C4-2B (cell line): Measurements from ENCODE around the gene STYXL2.

Experiments
- H3K27ac ChIP-seq: fragments of 450-650 bp; 2 replicates; pipeline ENCODE4 v1.5.1; 2017
- CTCF ChIP-seq: fragments of 450-650 bp; conservative IDR thresholded peaks from 2 replicates; pipeline ENCODE4 v1.5.1; 2017; ENCODE audit warnings: mild to moderate bottlenecking
- ZFX ChIP-seq: fragments of 450-650 bp; IDR thresholded peaks from 2 replicates; pipeline ENCODE4 v1.6.1; 2017

The STYXL2 gene

GRCh38 chr1:167118188-167118587 is 24.3 kb downstream of the STYXL2 start:
- TF ChIP-seq CTCF (no peak), ZFX (no peak)
- no peak overlapping the region for H3K27ac ChIP-seq

GRCh38 chr1:167119696-167120095 is 25.8 kb downstream of the STYXL2 start:
- TF ChIP-seq ZFX (no peak), CTCF (no peak)

GRCh38 chr1:167120899-167121298 is 27.0 kb downstream of the STYXL2 start:
- H3K27ac ChIP-seq, result no peak overlapping the region
- no peak for TF ChIP-seq ZFX
- no peak for TF ChIP-seq CTCF

More at GRCh38 chr1:167119696-167120095, 25.8 kb downstream of the STYXL2 start:
- H3K27ac ChIP-seq, result no peak overlapping the region

GRCh38 chr1:167121375-167122120 is 27.7 kb downstream of the STYXL2 start:
- TF ChIP-seq ZFX (no peak), CTCF (no peak)
- H3K27ac ChIP-seq, result no peak overlapping the region

GRCh38 chr1:167122121-167122480 is 28.2 kb downstream of the STYXL2 start:
- no peak overlapping the region for H3K27ac ChIP-seq
- TF ChIP-seq CTCF, result no peak
- no peak for TF ChIP-seq ZFX

GRCh38 chr1:167122568-167122967 is 28.7 kb downstream of the STYXL2 start:
- no peak overlapping the region for H3K27ac ChIP-seq
- TF ChIP-seq CTCF (no peak), ZFX (no peak)

- H3K27ac ChIP-seq, result peak overlapping the region; percentile 73
Observed at GRCh38 chr1:167126317-167126716, 32.4 kb downstream of the STYXL2 start.

More at GRCh38 chr1:167126317-167126716, 32.4 kb downstream of the STYXL2 start:
- no peak for TF ChIP-seq CTCF
- no peak for TF ChIP-seq ZFX
